ENCODE measurements around the gene PTGFRN.

The PTGFRN gene

DNA sequence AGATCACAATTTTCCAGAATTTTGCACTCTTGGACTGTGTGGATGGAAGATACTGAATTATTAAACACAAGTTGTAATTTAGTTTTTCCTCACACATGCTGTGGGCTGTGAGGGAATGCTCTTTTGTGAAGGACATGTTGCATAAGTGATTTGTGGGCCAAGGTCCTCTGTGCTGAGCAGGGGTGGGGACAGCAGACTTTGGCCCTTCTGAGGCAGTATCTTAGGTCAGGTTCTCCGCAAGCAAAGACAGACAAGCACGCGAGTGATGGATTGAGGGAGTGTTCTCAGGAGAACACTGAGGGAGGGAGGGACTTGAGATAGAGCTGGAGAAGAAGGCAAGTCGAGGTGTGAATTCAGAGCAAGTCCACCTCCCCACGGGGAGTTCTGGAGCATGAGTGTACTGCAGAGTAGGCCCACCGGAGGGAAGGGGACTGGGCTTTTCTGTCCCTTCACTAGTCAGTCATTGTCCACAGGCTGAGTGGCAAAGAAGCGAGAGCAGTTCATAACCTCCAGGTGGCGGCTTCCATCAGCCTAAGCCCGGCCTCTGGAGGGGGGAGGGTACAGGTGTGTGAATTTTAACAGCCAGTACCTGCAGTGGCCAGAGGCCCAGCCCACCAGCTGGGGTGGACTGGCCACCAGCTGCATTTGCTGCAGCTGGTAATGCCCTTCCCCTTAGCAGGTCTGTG lies 72.7 kb downstream of the PTGFRN start:
- no peak for DNase-seq

- DNase-seq, result no peak
Observed at GRCh38 chr1:116983112-116983511, 73.4 kb downstream of the PTGFRN start.

GRCh38 chr1:116983678-116984077 lies 74.0 kb downstream of the PTGFRN start:
- DNase-seq, result no peak

DNA sequence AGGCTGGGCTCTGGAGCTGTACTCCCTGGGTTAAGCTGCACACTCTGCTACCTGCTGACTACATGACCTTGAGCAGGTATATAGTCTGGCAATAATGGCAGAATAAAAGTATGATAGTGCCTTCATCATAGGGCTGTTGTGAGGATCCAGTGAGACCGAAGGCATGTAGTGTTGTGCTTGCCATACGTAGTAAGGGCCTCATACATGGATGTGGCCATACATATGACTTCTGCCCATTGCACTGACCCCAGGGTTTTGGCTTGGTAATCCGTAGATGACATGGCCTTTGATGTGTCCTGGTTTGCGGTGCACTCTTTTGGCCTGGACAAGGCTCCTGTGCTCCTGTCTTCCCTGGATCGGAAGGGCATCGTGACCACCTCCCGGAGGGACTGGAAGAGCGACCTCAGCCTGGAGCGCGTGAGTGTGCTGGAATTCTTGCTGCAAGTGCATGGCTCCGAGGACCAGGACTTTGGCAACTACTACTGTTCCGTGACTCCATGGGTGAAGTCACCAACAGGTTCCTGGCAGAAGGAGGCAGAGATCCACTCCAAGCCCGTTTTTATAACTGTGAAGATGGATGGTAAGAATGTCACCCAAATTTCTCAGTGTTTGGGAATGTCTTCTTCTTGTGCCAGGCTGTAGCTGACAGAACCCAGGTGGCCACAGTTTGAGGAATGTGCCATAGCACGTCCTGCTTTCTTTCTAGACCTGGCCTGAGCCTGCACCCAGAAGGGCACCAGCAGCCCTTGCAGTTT lies 74.9 kb downstream of the PTGFRN start:
- DNase-seq, result no peak

- DNase-seq, result peak; percentile 31
Observed at GRCh38 chr1:116986421-116987255, 76.9 kb downstream of the PTGFRN start.

GRCh38 chr1:116987256-116987555 lies 77.5 kb downstream of the PTGFRN start:
- peak; percentile 68 for DNase-seq

GRCh38 chr1:116988248-116988647 lies 78.5 kb downstream of the PTGFRN start:
- DNase-seq, result no peak

DNA sequence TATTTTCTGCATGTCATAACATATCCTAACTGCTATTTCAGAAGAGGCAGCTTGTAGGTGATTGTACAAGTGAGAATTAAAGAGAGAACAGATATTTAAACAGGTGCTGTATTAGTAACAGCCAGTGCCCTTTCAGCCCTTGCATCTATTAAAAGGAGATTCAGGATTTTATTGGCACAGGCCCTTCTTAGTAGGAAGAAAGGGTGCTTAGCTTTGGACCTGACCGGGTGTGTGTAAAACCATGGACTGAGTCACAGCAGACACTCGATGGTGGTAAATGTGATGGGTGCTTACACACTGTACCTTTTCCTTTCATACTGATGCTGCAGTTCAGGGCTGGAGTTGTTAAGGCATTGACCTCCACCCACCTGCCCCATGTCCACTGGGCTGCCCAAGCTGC lies 79.2 kb downstream of the PTGFRN start:
- DNase-seq, result no peak

DNA sequence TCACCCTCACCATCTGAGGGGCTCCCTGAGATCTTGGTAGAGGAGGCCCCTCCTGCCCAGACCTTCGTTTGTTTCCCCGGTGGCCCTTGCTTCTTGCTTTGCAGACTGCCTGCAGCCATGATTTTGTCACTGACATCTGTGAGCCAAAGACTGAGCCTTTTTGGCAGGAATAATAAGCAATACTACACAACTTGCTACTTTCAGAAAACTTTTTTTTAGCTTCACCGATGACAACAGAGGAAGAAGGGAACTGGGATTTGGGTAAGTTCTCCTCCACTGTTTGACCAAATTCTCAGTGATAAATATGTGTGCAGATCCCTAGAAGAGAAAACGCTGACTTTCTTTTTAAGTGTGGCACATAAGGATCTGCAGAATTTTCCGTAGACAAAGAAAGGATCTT lies 80.1 kb downstream of the PTGFRN start:
- DNase-seq, result no peak

- no peak for DNase-seq
Observed at GRCh38 chr1:116990612-116991151, 81.0 kb downstream of the PTGFRN start.

- no peak for DNase-seq
Observed at GRCh38 chr1:116991171-116991845, 81.6 kb downstream of the PTGFRN start.

GRCh38 chr1:116991918-116992317 lies 82.2 kb downstream of the PTGFRN start:
- DNase-seq, result no peak

GRCh38 chr1:116993286-116993685 lies 83.6 kb downstream of the PTGFRN start:
- DNase-seq, result no peak

DNA sequence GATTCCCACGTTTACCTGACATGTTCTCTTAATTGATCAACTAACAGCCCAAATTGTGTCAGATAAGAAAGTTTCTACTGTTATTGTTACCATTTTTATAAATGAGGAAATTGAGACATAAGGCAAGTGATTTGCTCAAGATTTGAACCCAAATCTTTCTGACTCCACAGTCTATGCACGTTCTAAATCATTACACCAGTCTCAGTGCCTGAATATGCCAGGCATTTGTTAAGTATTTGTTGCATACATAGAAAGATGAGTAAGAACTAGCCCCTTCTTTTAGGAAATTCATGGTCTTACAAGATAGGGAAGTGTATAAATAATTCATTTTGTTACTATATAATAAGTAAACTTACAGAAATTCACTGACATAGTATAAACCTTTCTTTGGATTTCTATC lies 84.7 kb downstream of the PTGFRN start:
- DNase-seq, result no peak

DNA sequence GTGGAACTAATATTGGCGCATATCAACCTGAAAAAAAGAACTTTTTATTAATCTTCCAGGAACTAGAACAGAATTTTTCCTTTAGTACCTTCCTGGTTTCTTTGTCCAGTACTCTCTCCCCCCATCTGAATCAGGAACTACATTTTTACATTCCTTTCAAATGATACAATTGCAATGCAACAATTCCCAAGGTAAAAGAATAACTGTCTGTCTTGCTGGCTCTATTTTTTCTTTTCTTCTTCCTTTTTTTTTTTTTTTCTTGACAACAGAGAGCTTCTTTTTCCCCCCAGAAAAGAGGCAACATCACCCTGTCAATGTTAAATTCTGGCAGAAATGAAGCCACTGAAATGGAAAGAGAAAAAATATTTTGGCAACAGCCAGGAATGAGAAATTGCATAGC lies 87.3 kb downstream of the PTGFRN start:
- no peak for DNase-seq

DNA sequence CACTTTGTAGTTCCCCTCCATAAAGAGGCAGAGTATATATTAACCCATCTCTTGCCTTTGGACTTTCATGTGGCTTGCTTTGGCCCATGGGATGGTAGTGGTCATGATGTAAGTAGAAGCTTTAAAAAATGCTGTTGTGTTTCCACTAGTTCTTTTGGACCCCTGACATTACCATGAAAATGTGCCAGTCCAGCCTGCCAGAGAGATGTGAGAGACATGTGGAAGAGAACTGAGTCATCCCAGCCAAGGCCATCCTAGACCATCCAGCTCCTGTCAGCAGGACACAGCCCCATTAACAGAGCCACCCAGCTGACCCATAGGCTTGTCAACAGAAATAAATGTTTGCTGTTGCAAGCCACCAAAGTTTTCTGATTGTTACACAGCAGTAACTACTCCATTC lies 87.9 kb downstream of the PTGFRN start:
- DNase-seq, result no peak

DNA sequence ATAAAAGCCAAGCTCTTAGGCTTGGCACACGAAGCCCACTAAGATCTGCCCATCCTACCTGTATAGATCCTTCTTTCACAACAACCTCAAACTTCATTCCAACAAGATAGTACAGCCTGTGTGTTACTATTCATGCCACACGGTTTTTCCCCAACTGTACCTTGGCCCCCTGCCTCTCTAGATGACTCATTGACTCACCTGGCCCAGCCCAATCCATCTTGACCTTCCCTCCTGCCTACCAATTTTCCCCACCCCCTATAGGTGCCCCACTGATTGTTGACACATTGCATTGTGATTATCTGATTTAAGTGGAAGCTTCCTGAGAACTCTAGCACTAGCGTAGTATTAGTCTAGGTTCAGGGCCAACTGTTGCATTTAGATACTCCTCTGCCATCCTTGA lies 89.9 kb downstream of the PTGFRN start:
- DNase-seq, result no peak

DNA sequence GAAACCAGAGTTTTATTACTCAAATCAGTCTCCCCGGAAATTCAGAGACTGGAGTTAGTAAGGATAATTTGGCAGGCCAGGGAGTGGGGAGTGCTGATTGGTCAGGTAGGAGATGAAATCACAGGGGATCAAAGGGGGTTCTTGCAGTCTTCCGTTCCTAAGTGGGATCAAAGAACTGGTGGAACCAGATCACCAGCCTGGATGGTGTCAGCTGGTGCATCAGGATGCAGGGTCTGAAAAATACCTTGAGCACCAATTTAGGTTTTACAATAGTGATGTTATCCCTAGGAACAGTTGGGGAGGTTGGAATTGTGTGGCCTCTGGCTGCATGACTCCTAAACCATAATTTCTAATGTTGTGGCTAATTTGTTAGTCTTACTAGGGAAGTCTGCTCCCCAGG lies 90.4 kb downstream of the PTGFRN start:
- no peak for DNase-seq

GRCh38 chr1:117001254-117001927 lies 91.7 kb downstream of the PTGFRN start, which contains the start of gene CD101:
Gene CD101 (plus strand): TSS chr1:117001760. CDS start chr1:117001818, 58 bp downstream.
- no peak for DNase-seq

- DNase-seq, result no peak
Observed at GRCh38 chr1:117003223-117003875, 93.6 kb downstream of the PTGFRN start.

DNA sequence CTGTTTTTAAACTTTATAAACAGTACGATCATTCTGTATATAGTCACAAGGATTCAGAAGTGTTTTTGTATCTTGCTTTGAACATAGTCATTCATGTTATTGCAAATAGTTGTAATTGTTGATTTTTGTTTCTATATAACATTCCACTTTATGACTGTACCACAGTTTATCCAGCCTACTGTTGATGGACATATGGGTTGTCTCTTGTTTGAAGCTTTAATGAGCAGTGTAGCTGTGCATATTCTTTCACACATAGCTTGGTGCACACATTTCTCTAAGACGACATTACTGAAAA lies 98.0 kb downstream of the PTGFRN start:
- no peak for DNase-seq

DNA sequence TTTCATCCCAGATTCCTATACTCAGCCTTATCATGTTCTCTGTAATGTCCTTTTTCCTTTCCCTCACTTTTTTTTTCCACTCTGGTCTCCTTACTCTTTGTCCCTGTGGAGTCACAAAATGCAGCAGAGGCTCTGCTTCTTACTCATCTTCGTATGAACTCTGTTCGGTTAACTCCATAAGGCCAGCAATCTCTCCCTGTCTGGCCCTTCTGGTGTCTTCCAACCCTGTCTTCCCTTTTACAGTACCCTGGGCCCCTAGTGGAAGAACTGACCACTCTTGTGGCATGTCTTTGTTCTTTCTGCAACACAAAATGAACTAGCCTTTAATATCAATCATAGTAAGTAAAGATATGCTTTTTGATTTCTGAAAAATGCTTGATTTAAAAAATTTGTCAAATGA lies 98.9 kb downstream of the PTGFRN start:
- no peak for DNase-seq
